Activated CD4-positive, alpha-beta T cell treated with anti-CD3 and anti-CD28 coated beads, Interleukin-2, amount 50 U/mL, for 4 hours (primary cell): ENCODE results near the gene COCH.
"Not testable (repeated sequence)": the region's sequence is repeated elsewhere in the genome, so short reads cannot be mapped to it uniquely, and the experiment has no call there.

Experiments
- DNase-seq, 2 experiments: peaks; one replicate each; pipeline ENCODE4 v3.0.0-alpha.2; 2020

COCH gene

DNA sequence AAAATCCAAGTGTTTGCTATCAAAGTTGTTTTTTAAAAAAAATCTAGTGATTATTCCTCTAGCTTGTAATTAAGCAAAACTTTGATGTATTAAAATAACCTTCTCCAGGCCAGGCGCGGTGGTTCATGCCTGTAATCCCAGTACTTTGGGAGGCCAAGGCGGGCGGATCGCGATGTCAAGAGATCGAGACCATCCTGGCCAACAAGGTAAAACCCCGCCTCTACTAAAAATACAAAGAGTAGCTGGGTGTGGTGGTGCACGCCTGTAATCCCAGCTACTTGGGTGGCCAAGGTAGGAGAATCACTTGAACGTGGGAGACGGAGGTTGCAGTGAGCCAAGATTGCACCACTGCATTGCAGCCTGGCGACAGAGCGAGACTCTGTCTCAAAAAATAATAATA, 59.6 kb downstream of the COCH start:
- not testable (repeated sequence) for DNase-seq

GRCh38 chr14:30935445-30935844, 61.1 kb downstream of the COCH start:
- DNase-seq = no peak

- no peak for DNase-seq
Observed at GRCh38 chr14:30938617-30939016, 64.3 kb downstream of the COCH start.
